Astrocyte (in vitro differentiated cells and primary cell): ENCODE measurements around the gene CALCOCO1. TPM values are rescaled to one million over a fixed set of nuclear protein-coding genes. Genes with fewer than 3 reads are reported as not detected.
A peak's percentile ranks its signal among the peaks of the same experiment; 100 is the strongest.

Experiments
- DNase-seq: peaks from one replicate; pipeline ENCODE4 v3.0.0-alpha.2; 2010; ENCODE audit warnings: low read depth
- FAIRE-seq: peaks from 2 replicates; lab custom pipeline; 2011; peaks lifted over from hg19 to GRCh38; lab: Jason Lieb, UNC
- H2AFZ ChIP-seq: 2 replicates; pipeline ENCODE4 v1.6.0; 2012; ENCODE audit warnings: low read depth, low read length, inconsistent platforms
- H3K27ac ChIP-seq: 2 replicates; pipeline ENCODE4 v1.5.1; 2011; ENCODE audit warnings: low read depth, low read length, inconsistent platforms
- H3K27me3 ChIP-seq: 2 replicates; pipeline ENCODE4 v1.6.0; 2011; ENCODE audit warnings: low read length, inconsistent platforms; ENCODE audit not compliant: insufficient read depth
- H3K36me3 ChIP-seq: 2 replicates; pipeline ENCODE4 v1.5.1; 2011; ENCODE audit warnings: low read length, inconsistent platforms; ENCODE audit not compliant: insufficient read depth
- H3K4me1 ChIP-seq: 2 replicates; pipeline ENCODE4 v1.5.1; 2011; ENCODE audit warnings: low read length, inconsistent platforms; ENCODE audit not compliant: insufficient read depth
- H3K4me2 ChIP-seq: 2 replicates; pipeline ENCODE4 v1.6.0; 2012; ENCODE audit warnings: low read length, inconsistent platforms
- H3K4me3 ChIP-seq: 2 replicates; pipeline ENCODE4 v1.5.1; 2011; ENCODE audit warnings: low read depth, mild to moderate bottlenecking, low read length, inconsistent platforms; ENCODE audit not compliant: insufficient read depth
- H3K79me2 ChIP-seq: 2 replicates; pipeline ENCODE4 v1.6.0; 2012; ENCODE audit warnings: mild to moderate bottlenecking, low read length, inconsistent platforms; ENCODE audit not compliant: insufficient read depth
- H3K9ac ChIP-seq: 2 replicates; pipeline ENCODE4 v1.6.0; 2012; ENCODE audit warnings: mild to moderate bottlenecking, low read length, inconsistent platforms
- H3K9me3 ChIP-seq: 2 replicates; pipeline ENCODE4 v1.5.1; 2012; ENCODE audit warnings: low read depth, mild to moderate bottlenecking, low read length, inconsistent platforms; ENCODE audit not compliant: insufficient read depth
- H4K20me1 ChIP-seq: 2 replicates; pipeline ENCODE4 v1.6.0; 2012; ENCODE audit warnings: low read length, inconsistent platforms; ENCODE audit not compliant: insufficient read depth
- H3K27ac Mint-ChIP-seq: one replicate; pipeline ENCODE4 v1.8.0; 2021; ENCODE audit warnings: mild to moderate bottlenecking, mixed read lengths; ENCODE audit not compliant: unreplicated experiment
- H3K27me3 Mint-ChIP-seq: one replicate; pipeline ENCODE4 v1.8.0; 2021; ENCODE audit warnings: low read depth, mixed read lengths; ENCODE audit not compliant: unreplicated experiment
- H3K36me3 Mint-ChIP-seq: one replicate; pipeline ENCODE4 v1.8.0; 2021; ENCODE audit warnings: low read depth, mixed read lengths; ENCODE audit not compliant: unreplicated experiment
- H3K4me1 Mint-ChIP-seq: one replicate; pipeline ENCODE4 v1.8.0; 2021; ENCODE audit warnings: low read depth, mixed read lengths; ENCODE audit not compliant: unreplicated experiment
- H3K4me3 Mint-ChIP-seq: one replicate; pipeline ENCODE4 v1.8.0; 2021; ENCODE audit warnings: mild to moderate bottlenecking, moderate library complexity, mixed read lengths; ENCODE audit not compliant: unreplicated experiment
- H3K9me3 Mint-ChIP-seq: one replicate; pipeline ENCODE4 v1.8.0; 2021; ENCODE audit warnings: mild to moderate bottlenecking, mixed read lengths; ENCODE audit not compliant: unreplicated experiment
- CTCF ChIP-seq: IDR thresholded peaks from 2 replicates; pipeline ENCODE4 v1.5.1; 2011; ENCODE audit warnings: low read depth, mild to moderate bottlenecking, inconsistent platforms, low read length, moderate library complexity; ENCODE audit not compliant: insufficient read depth
- EZH2 ChIP-seq: IDR thresholded peaks from 2 replicates; pipeline ENCODE4 v1.6.1; 2012; ENCODE audit warnings: mild to moderate bottlenecking, low read length, inconsistent platforms; ENCODE audit not compliant: insufficient read depth
- total RNA-seq: library from RNA; stranded (reverse); gene quantifications from 2 replicates; pipeline ENCODE4 v1.2.1, GENCODE V29; 2021

Gene CALCOCO1
- total RNA-seq, 1 donor from 2014 or later = 85.2 TPM

GRCh38 chr12:53754633-53755264 lies 27.5 kb upstream of the CALCOCO1 start:
- Histone ChIP-seq H3K4me2 (no peak overlapping the region), H3K9ac (no peak overlapping the region), H3K79me2 (no peaks in the 10 kb centered on the region), H2AFZ (no peak overlapping the region), H4K20me1 (peaks cover 9% of the 10 kb centered on the region), H3K4me3 (no peak overlapping the region), H3K9me3 (no peaks in the 10 kb centered on the region), H3K27ac (no peak overlapping the region), H3K27me3 (peaks cover 87% of the 10 kb centered on the region), H3K4me1 (peaks cover 14% of the 10 kb centered on the region), H3K36me3 (no peaks in the 10 kb centered on the region)
- Mint-ChIP-seq H3K27me3 (peaks cover 31% of the 10 kb centered on the region), H3K27ac (no peak overlapping the region), H3K9me3 (peaks cover 2% of the 10 kb centered on the region), H3K4me3 (no peak overlapping the region), H3K36me3 (no peaks in the 10 kb centered on the region), H3K4me1 (no peaks in the 10 kb centered on the region)
- FAIRE-seq (no peak), DNase-seq (peak; percentile 33)
- TF ChIP-seq CTCF = no peak
- TF ChIP-seq EZH2 = no peak

GRCh38 chr12:53754188-53754585 lies 26.9 kb upstream of the CALCOCO1 start:
- Mint-ChIP-seq H3K4me1 (no peaks in the 10 kb centered on the region), H3K27me3 (peaks cover 26% of the 10 kb centered on the region), H3K27ac (no peak overlapping the region), H3K4me3 (no peak overlapping the region), H3K36me3 (no peaks in the 10 kb centered on the region), H3K9me3 (peaks cover 2% of the 10 kb centered on the region)
- Histone ChIP-seq H3K9me3 (no peaks in the 10 kb centered on the region), H3K79me2 (no peaks in the 10 kb centered on the region), H3K4me2 (no peak overlapping the region), H4K20me1 (peaks cover 9% of the 10 kb centered on the region), H3K27ac (no peak overlapping the region), H3K4me1 (peaks cover 14% of the 10 kb centered on the region), H3K9ac (no peak overlapping the region), H3K4me3 (no peak overlapping the region), H2AFZ (no peak overlapping the region), H3K27me3 (peaks cover 87% of the 10 kb centered on the region), H3K36me3 (no peaks in the 10 kb centered on the region)
- DNase-seq (no peak), FAIRE-seq (no peak)
- TF ChIP-seq CTCF = no peak
- TF ChIP-seq EZH2 = no peak

GRCh38 chr12:53752621-53753020 lies 25.4 kb upstream of the CALCOCO1 start:
- Histone ChIP-seq H3K4me2 (no peak overlapping the region), H3K27ac (no peak overlapping the region), H4K20me1 (peaks cover 9% of the 10 kb centered on the region), H3K4me3 (no peak overlapping the region), H2AFZ (no peak overlapping the region), H3K27me3 (peaks cover 86% of the 10 kb centered on the region), H3K9me3 (no peaks in the 10 kb centered on the region), H3K4me1 (peaks cover 14% of the 10 kb centered on the region), H3K36me3 (no peaks in the 10 kb centered on the region), H3K79me2 (no peaks in the 10 kb centered on the region), H3K9ac (no peak overlapping the region)
- Mint-ChIP-seq H3K4me3 (no peak overlapping the region), H3K27me3 (peaks cover 12% of the 10 kb centered on the region), H3K4me1 (no peaks in the 10 kb centered on the region), H3K27ac (no peak overlapping the region), H3K9me3 (no peaks in the 10 kb centered on the region), H3K36me3 (no peaks in the 10 kb centered on the region)
- TF ChIP-seq EZH2 (no peak), CTCF (no peak)
- DNase-seq (no peak), FAIRE-seq (no peak)
